ENCODE results near the gene LHX4.

The LHX4 gene

GRCh38 chr1:180254496-180254819, 24.4 kb downstream of the LHX4 start:
- in situ Hi-C loops (cut with MboI; ENCODE audit: low sequenced_read_pairs): loop anchor here (10.0 kb wide), 1 partner anchor 230 kb away; no protein-coding TSS in a partner anchor

GRCh38 chr1:180254854-180255253, 24.8 kb downstream of the LHX4 start:
- in situ Hi-C loops (cut with MboI; ENCODE audit: low sequenced_read_pairs): loop anchor here (10.0 kb wide), 1 partner anchor 230 kb away; no protein-coding TSS in a partner anchor

- in situ Hi-C loops (cut with MboI; ENCODE audit: low sequenced_read_pairs): loop anchor here (10.0 kb wide), 1 partner anchor 229 kb away; no protein-coding TSS in a partner anchor
Observed at GRCh38 chr1:180255536-180256340, 25.7 kb downstream of the LHX4 start.

GRCh38 chr1:180256341-180257027, 26.4 kb downstream of the LHX4 start:
- in situ Hi-C loops (cut with MboI; ENCODE audit: low sequenced_read_pairs): loop anchor here (10.0 kb wide), 1 partner anchor 228 kb away; no protein-coding TSS in a partner anchor

- in situ Hi-C loops (cut with MboI; ENCODE audit: low sequenced_read_pairs): loop anchor here (10.0 kb wide), 1 partner anchor 228 kb away; no protein-coding TSS in a partner anchor
Observed at GRCh38 chr1:180257028-180257386, 26.9 kb downstream of the LHX4 start.

- in situ Hi-C loops (cut with MboI; ENCODE audit: low sequenced_read_pairs): loop anchor here (10.0 kb wide), 1 partner anchor 227 kb away; no protein-coding TSS in a partner anchor
Observed at GRCh38 chr1:180257486-180257885, 27.4 kb downstream of the LHX4 start.

- in situ Hi-C loops (cut with MboI; ENCODE audit: low sequenced_read_pairs): loop anchor here (10.0 kb wide), 1 partner anchor 227 kb away; no protein-coding TSS in a partner anchor
Observed at GRCh38 chr1:180258290-180258689, 28.2 kb downstream of the LHX4 start.

- in situ Hi-C loops (cut with MboI; ENCODE audit: low sequenced_read_pairs): loop anchor here (10.0 kb wide), 1 partner anchor 226 kb away; no protein-coding TSS in a partner anchor
Observed at GRCh38 chr1:180258935-180259334, 28.9 kb downstream of the LHX4 start.

GRCh38 chr1:180259431-180260338, 29.6 kb downstream of the LHX4 start:
- in situ Hi-C loops (cut with MboI; ENCODE audit: low sequenced_read_pairs): loop anchor here (10.0 kb wide), 1 partner anchor 225 kb away; no protein-coding TSS in a partner anchor

- in situ Hi-C loops (cut with MboI; ENCODE audit: low sequenced_read_pairs): no loop called here
Observed at GRCh38 chr1:180260541-180260940, 30.5 kb downstream of the LHX4 start.

- in situ Hi-C loops (cut with MboI; ENCODE audit: low sequenced_read_pairs): no loop called here
Observed at GRCh38 chr1:180261030-180261429, 31.0 kb downstream of the LHX4 start.

- in situ Hi-C loops (cut with MboI; ENCODE audit: low sequenced_read_pairs): no loop called here
Observed at GRCh38 chr1:180261524-180262155, 31.6 kb downstream of the LHX4 start.

- in situ Hi-C loops (cut with MboI; ENCODE audit: low sequenced_read_pairs): no loop called here
Observed at GRCh38 chr1:180262628-180263488, 32.8 kb downstream of the LHX4 start.

GRCh38 chr1:180264595-180264994, 34.5 kb downstream of the LHX4 start:
- in situ Hi-C loops (cut with MboI; ENCODE audit: low sequenced_read_pairs): no loop called here

GRCh38 chr1:180265201-180265600, 35.1 kb downstream of the LHX4 start:
- in situ Hi-C loops (cut with MboI; ENCODE audit: low sequenced_read_pairs): no loop called here

GRCh38 chr1:180265871-180266270, 35.8 kb downstream of the LHX4 start:
- in situ Hi-C loops (cut with MboI; ENCODE audit: low sequenced_read_pairs): no loop called here

GRCh38 chr1:180266275-180267210, 36.5 kb downstream of the LHX4 start:
- in situ Hi-C loops (cut with MboI; ENCODE audit: low sequenced_read_pairs): no loop called here

- in situ Hi-C loops (cut with MboI; ENCODE audit: low sequenced_read_pairs): no loop called here
Observed at GRCh38 chr1:180267211-180267561, 37.1 kb downstream of the LHX4 start.

Measured in HL-60/S4 (cell line).